Measurements from ENCODE around the gene ALKBH3. TPM values are rescaled to one million over a fixed set of nuclear protein-coding genes. Genes with fewer than 3 reads are reported as not detected.

Gene ALKBH3
- total RNA-seq, 4 donors from 2014 or later: 27.5 to 44.1 (median 42.0) TPM

- TF ChIP-seq POLR2A (IDR thresholded peaks at IDR 0.05): no peak
- TF ChIP-seq, protein P1, sequence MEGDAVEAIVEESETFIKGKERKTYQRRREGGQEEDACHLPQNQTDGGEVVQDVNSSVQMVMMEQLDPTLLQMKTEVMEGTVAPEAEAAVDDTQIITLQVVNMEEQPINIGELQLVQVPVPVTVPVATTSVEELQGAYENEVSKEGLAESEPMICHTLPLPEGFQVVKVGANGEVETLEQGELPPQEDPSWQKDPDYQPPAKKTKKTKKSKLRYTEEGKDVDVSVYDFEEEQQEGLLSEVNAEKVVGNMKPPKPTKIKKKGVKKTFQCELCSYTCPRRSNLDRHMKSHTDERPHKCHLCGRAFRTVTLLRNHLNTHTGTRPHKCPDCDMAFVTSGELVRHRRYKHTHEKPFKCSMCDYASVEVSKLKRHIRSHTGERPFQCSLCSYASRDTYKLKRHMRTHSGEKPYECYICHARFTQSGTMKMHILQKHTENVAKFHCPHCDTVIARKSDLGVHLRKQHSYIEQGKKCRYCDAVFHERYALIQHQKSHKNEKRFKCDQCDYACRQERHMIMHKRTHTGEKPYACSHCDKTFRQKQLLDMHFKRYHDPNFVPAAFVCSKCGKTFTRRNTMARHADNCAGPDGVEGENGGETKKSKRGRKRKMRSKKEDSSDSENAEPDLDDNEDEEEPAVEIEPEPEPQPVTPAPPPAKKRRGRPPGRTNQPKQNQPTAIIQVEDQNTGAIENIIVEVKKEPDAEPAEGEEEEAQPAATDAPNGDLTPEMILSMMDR (IDR thresholded peaks at IDR 0.05 in 4 of 5, conservative IDR thresholded peaks at IDR 0.05 in 1 of 5): no peak
- intact Hi-C loops (cut with DNase I; ENCODE audit: low total_unique reads): no loop called here
- in situ Hi-C loops (cut with MboI; ENCODE audit: low sequenced_read_pairs in 4 of 4): no loop called here
- DNase-seq (peak in 1 of 2 donors; percentile 37), ATAC-seq (peak; percentile 11 to 24)
- peaks cover 26 to 33% of the 10 kb centered on the region in 2 donors for H3K4me1 ChIP-seq
- peak overlapping the region; percentile 83 to 93 (median 88) for H3K27ac ChIP-seq
- no peaks in the 10 kb centered on the region for H3K9me3 ChIP-seq
- H3K36me3 ChIP-seq: no peaks in the 10 kb centered on the region
- H3K4me3 ChIP-seq: no peak overlapping the region
- no peaks in the 10 kb centered on the region for H3K27me3 ChIP-seq
Observed at GRCh38 chr11:43919852-43920597, 39.4 kb downstream of the ALKBH3 start.

DNA sequence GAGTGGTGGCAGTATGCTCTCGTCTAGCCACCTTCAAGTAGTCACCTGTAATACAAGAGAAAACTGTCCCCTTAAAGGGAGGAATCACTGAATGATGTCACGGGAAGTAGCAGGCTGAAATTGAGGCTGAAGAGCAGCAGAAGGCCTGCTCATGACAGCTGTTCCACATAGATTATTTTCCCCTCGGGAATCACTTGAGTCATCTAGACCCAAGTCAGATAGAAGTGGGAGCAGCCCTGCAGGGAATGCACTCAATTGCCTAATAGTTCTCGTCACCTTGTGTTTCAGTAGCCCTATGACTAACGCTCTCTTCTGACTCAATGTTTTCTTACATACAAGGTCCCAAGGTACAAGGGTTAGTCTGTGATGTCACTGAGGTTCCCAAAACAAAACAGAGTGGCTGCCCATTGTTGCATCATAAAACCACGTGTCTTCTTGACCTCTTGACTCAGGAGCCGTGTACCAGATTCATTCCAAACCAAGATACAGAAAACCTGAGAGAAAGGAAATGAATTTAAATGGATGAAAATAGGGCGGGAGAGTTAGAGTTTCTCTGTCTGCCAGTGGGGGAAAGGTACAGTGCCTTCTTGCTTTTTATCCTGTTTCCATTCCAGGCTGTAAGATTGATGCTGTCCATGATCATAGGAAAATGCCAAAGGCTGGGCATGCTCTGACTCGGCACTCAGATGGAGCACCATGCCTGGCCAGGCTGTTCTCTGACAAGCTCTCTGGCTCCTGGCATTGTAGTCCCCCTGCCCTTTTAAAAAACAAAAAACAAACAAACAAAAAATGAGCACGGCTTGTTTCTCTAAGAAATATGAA lies 40.2 kb downstream of the ALKBH3 start:
- no peaks in the 10 kb centered on the region for H3K27me3 ChIP-seq
- H3K36me3 ChIP-seq: no peaks in the 10 kb centered on the region
- peak; percentile 91 to 94 for ATAC-seq
- H3K4me1 ChIP-seq: peaks cover 26 to 33% of the 10 kb centered on the region in 2 donors
- TF ChIP-seq, protein P1 (IDR thresholded peaks at IDR 0.05 in 4 of 5, conservative IDR thresholded peaks at IDR 0.05 in 1 of 5): no peak
- TF ChIP-seq POLR2A (IDR thresholded peaks at IDR 0.05): peak in 1 of 2 donors; percentile 47
- no peaks in the 10 kb centered on the region for H3K9me3 ChIP-seq
- intact Hi-C loops (cut with DNase I; ENCODE audit: low total_unique reads): no loop called here
- in situ Hi-C loops (cut with MboI; ENCODE audit: low sequenced_read_pairs in 4 of 4): no loop called here
- DNase-seq: peak; percentile 79 to 92
- no peak overlapping the region for H3K4me3 ChIP-seq
- H3K27ac ChIP-seq: peak overlapping the region; percentile 83 to 93 (median 88)

DNA sequence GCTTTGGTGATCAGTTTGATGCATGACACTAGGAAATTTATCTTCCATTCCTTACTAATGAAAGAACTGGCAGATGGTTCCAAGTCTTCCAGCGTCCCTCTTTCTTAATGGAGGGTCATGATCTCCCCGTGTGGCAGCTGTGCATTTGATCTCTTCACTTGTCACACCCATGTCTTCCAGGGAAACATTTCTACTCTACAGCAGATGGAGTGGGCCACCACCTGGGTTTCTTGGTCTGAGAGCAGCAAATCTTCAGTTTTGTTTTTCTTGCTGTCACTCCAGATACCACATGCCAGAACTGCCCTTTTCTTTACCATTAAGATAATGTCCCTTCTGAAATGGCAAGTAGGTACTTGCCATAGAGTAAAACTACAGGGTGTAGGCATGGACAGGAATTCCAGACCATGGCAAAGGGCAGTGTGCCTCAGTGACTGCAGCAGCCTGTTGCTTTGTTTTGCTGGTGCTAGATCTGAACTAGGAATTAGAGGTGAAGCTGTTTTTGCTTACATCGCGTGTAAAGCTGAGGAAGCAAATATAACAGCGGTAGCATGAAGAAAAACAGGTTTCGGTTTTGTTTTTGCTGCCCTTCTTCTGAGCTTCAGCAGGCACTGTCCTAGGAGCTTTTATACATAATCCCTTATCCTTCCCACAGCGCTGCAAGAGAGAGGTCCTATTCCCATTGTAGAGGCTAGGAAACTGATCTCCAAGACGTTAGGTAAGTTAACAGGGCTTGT lies 41.1 kb downstream of the ALKBH3 start:
- Histone ChIP-seq H3K4me1 (peaks cover 26 to 33% of the 10 kb centered on the region in 2 donors), H3K27ac (peak overlapping the region; percentile 71 to 93 (median 86)), H3K9me3 (no peaks in the 10 kb centered on the region), H3K27me3 (no peaks in the 10 kb centered on the region), H3K4me3 (no peak overlapping the region), H3K36me3 (no peaks in the 10 kb centered on the region)
- DNase-seq (no peak), ATAC-seq (no peak)
- in situ Hi-C loops (cut with MboI; ENCODE audit: low sequenced_read_pairs in 4 of 4) (no loop called here), intact Hi-C loops (cut with DNase I; ENCODE audit: low total_unique reads) (loop anchor here (2.0 kb wide), 1 partner anchor 21 kb away; the partner anchor contains the start of gene C11orf96)
- TF ChIP-seq, protein P1 (IDR thresholded peaks at IDR 0.05 in 4 of 5, conservative IDR thresholded peaks at IDR 0.05 in 1 of 5): no peak
- TF ChIP-seq POLR2A (IDR thresholded peaks at IDR 0.05): no peak

DNA sequence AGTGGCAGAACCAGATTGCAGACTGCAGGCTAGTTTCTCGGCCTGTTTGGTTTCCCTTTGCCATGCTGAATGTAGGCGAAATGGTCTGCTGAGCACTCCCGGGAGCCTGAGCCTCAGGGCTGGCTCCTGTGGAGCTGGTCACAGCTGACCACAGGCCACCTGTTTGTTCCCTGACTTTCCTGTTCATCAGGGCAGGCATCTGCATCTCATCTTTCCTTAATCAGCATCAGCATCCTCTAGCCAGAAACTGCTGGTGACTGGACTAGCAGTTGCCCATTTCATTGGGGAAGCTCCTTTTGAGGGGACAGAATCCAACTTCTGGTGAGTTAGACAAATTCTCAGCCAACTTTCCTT lies 41.6 kb downstream of the ALKBH3 start:
- no peak overlapping the region for H3K4me3 ChIP-seq
- no peaks in the 10 kb centered on the region for H3K27me3 ChIP-seq
- peak overlapping the region; percentile 71 to 93 (median 86) for H3K27ac ChIP-seq
- no peaks in the 10 kb centered on the region for H3K36me3 ChIP-seq
- no peaks in the 10 kb centered on the region for H3K9me3 ChIP-seq
- no peak for ATAC-seq
- H3K4me1 ChIP-seq: peaks cover 26 to 33% of the 10 kb centered on the region in 2 donors
- no peak for DNase-seq
- TF ChIP-seq POLR2A (IDR thresholded peaks at IDR 0.05): peak in 1 of 2 donors; percentile 12
- TF ChIP-seq, protein P1 (IDR thresholded peaks at IDR 0.05 in 4 of 5, conservative IDR thresholded peaks at IDR 0.05 in 1 of 5): no peak
- in situ Hi-C loops (cut with MboI; ENCODE audit: low sequenced_read_pairs in 4 of 4): no loop called here
- intact Hi-C loops (cut with DNase I; ENCODE audit: low total_unique reads): loop anchor here (2.0 kb wide), 1 partner anchor 21 kb away; the partner anchor contains the start of gene C11orf96

Data from gastrocnemius medialis (tissue), 4 donors.